ENCODE measurements around the gene EFNB2.

The EFNB2 gene

DNA sequence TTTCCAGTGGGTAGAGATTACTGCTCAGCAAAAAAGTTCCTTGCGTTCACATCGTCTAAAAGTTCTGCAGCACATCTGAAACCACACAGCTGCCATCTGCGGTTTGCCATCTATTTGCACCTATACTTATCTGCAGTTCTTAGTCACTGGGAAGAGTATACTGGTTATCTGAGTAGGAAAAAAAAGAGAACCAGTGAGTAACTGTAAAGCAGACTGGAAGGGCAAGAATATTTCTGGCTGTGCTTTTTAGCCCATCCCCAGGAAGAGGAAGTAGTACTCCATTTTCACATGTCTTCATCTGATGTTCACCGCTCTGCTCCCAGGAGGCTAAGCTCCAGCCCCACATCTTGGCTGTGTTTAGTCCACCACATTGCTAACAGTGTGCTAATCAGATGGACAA is 35.6 kb downstream of the EFNB2 start:
- no peak for TF ChIP-seq TCF12 (IDR thresholded peaks at IDR 0.05; ENCODE audit: low read depth)
- TF ChIP-seq REST (IDR thresholded peaks at IDR 0.05; ENCODE audit: low read depth): no peak
- TF ChIP-seq MAX (IDR thresholded peaks at IDR 0.05): no peak
- TF ChIP-seq, protein P1, sequence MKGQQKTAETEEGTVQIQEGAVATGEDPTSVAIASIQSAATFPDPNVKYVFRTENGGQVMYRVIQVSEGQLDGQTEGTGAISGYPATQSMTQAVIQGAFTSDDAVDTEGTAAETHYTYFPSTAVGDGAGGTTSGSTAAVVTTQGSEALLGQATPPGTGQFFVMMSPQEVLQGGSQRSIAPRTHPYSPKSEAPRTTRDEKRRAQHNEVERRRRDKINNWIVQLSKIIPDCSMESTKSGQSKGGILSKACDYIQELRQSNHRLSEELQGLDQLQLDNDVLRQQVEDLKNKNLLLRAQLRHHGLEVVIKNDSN (IDR thresholded peaks at IDR 0.05): no peak
- no peak for TF ChIP-seq FOXM1 (IDR thresholded peaks at IDR 0.05; ENCODE audit: borderline replicate concordance, low read depth)
- no peak for TF ChIP-seq ZBTB7A (IDR thresholded peaks at IDR 0.05; ENCODE audit: low read depth)
- no peak for TF ChIP-seq TAF1 (IDR thresholded peaks at IDR 0.05; ENCODE audit: low read depth)
- TF ChIP-seq TEAD4 (IDR thresholded peaks at IDR 0.05): no peak
- TF ChIP-seq EP300 (IDR thresholded peaks at IDR 0.05; ENCODE audit: borderline replicate concordance): no peak
- no peak for TF ChIP-seq YY1 (IDR thresholded peaks at IDR 0.05; ENCODE audit: low read depth)
- no peak for TF ChIP-seq RAD21 (IDR thresholded peaks at IDR 0.05; ENCODE audit: low read depth)
- TF ChIP-seq CREB1 (IDR thresholded peaks at IDR 0.05; ENCODE audit: low read depth): no peak
- no peak for TF ChIP-seq EGR1 (IDR thresholded peaks at IDR 0.05)
- TF ChIP-seq NFIC (IDR thresholded peaks at IDR 0.05): no peak
- TF ChIP-seq CEBPB (IDR thresholded peaks at IDR 0.05): no peak

DNA sequence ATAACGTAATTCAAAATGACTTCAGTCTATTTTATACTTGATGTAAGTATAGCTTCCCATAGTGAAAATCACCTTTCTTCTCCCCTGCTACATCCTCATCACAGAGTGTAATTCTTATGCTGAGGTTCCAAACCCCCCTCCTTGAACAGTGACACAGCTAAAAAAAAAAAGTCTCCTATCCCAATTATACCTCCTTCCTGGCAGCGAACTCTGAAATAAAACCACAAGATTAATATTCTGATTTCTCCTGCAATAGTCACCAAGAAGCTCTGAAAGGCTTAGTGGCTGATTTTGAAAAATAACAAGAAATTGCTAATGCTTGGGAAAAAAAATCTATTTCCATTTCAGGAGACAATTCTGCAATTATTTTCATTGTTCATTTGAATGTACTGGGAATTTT is 36.3 kb downstream of the EFNB2 start:
- TF ChIP-seq RAD21 (IDR thresholded peaks at IDR 0.05; ENCODE audit: low read depth): no peak
- TF ChIP-seq ZBTB7A (IDR thresholded peaks at IDR 0.05; ENCODE audit: low read depth): no peak
- no peak for TF ChIP-seq TEAD4 (IDR thresholded peaks at IDR 0.05)
- TF ChIP-seq CEBPB (IDR thresholded peaks at IDR 0.05): no peak
- no peak for TF ChIP-seq REST (IDR thresholded peaks at IDR 0.05; ENCODE audit: low read depth)

DNA sequence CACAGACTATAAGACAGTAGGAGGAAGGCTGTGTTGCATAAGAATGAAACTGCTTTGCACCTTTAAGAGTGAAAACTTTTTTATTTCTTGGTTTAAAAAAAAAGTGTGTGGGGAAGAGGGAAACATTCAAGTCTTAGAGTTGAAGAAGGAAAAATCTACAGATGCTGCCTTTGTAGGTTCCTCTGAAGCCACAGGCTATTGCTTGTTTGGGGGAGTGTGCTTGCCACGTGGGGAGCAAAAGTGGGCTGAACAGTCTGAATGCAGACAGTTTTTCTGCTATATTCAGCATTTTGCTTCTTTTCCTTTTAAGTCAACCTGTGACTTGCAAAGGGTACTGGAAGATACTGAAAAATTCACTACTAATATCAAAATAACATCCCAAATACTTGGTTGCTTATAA is 36.9 kb downstream of the EFNB2 start:
- TF ChIP-seq EGR1 (IDR thresholded peaks at IDR 0.05) (no peak), TEAD4 (IDR thresholded peaks at IDR 0.05) (no peak), TCF12 (IDR thresholded peaks at IDR 0.05; ENCODE audit: low read depth) (no peak), REST (IDR thresholded peaks at IDR 0.05; ENCODE audit: low read depth) (no peak), MAX (IDR thresholded peaks at IDR 0.05) (no peak), NFIC (IDR thresholded peaks at IDR 0.05) (no peak), TAF1 (IDR thresholded peaks at IDR 0.05; ENCODE audit: low read depth) (no peak), CREB1 (IDR thresholded peaks at IDR 0.05; ENCODE audit: low read depth) (no peak), FOXM1 (IDR thresholded peaks at IDR 0.05; ENCODE audit: borderline replicate concordance, low read depth) (no peak), CEBPB (IDR thresholded peaks at IDR 0.05) (no peak), EP300 (IDR thresholded peaks at IDR 0.05; ENCODE audit: borderline replicate concordance) (no peak), RAD21 (IDR thresholded peaks at IDR 0.05; ENCODE audit: low read depth) (no peak), YY1 (IDR thresholded peaks at IDR 0.05; ENCODE audit: low read depth) (no peak), ZBTB7A (IDR thresholded peaks at IDR 0.05; ENCODE audit: low read depth) (no peak)
- TF ChIP-seq, protein P1 (IDR thresholded peaks at IDR 0.05): no peak

- TF ChIP-seq MAX (IDR thresholded peaks at IDR 0.05) (no peak), EP300 (IDR thresholded peaks at IDR 0.05; ENCODE audit: borderline replicate concordance) (no peak), TEAD4 (IDR thresholded peaks at IDR 0.05) (no peak), CEBPB (IDR thresholded peaks at IDR 0.05) (no peak), CREB1 (IDR thresholded peaks at IDR 0.05; ENCODE audit: low read depth) (no peak), REST (IDR thresholded peaks at IDR 0.05; ENCODE audit: low read depth) (no peak), ZBTB7A (IDR thresholded peaks at IDR 0.05; ENCODE audit: low read depth) (no peak), TAF1 (IDR thresholded peaks at IDR 0.05; ENCODE audit: low read depth) (no peak), RAD21 (IDR thresholded peaks at IDR 0.05; ENCODE audit: low read depth) (no peak), NFIC (IDR thresholded peaks at IDR 0.05) (no peak), TCF12 (IDR thresholded peaks at IDR 0.05; ENCODE audit: low read depth) (no peak)
Measured at GRCh38 chr13:106498158-106498557, 37.3 kb downstream of the EFNB2 start.
